Activated T-cell treated with anti-CD3 and anti-CD28 coated beads, Interleukin-2, amount 50 U/mL, for 24 hours (primary cell): ENCODE data around the gene SCML1.
"Not testable (repeated sequence)": the region's sequence is repeated elsewhere in the genome, so short reads cannot be mapped to it uniquely, and the experiment has no call there.

ENCODE experiments used
- DNase-seq: peaks from one replicate; pipeline ENCODE4 v3.0.0-alpha.2; 2020
- H3K27ac Mint-ChIP-seq: 2 replicates; pipeline ENCODE4 v1.8.0; 2020; ENCODE audit warnings: mild to moderate bottlenecking, mixed read lengths
- H3K27me3 Mint-ChIP-seq: 2 replicates; pipeline ENCODE4 v1.8.0; 2020; ENCODE audit warnings: mixed read lengths
- H3K36me3 Mint-ChIP-seq: 2 replicates; pipeline ENCODE4 v1.8.0; 2020; ENCODE audit warnings: low read depth, mixed read lengths
- H3K4me1 Mint-ChIP-seq: 2 replicates; pipeline ENCODE4 v1.8.0; 2020; ENCODE audit warnings: low read depth, mixed read lengths
- H3K4me3 Mint-ChIP-seq: 2 replicates; pipeline ENCODE4 v1.8.0; 2020; ENCODE audit warnings: mild to moderate bottlenecking, moderate library complexity, mixed read lengths
- H3K9me3 Mint-ChIP-seq: 2 replicates; pipeline ENCODE4 v1.8.0; 2020; ENCODE audit warnings: mixed read lengths

The SCML1 gene

GRCh38 chrX:17750436-17750835, 13.1 kb downstream of the SCML1 start:
- H3K4me1 Mint-ChIP-seq, result no peaks in the 10 kb centered on the region
- H3K9me3 Mint-ChIP-seq, result no peaks in the 10 kb centered on the region
- H3K27ac Mint-ChIP-seq, result no peak overlapping the region
- DNase-seq, result no peak
- H3K36me3 Mint-ChIP-seq, result peaks cover 4% of the 10 kb centered on the region
- no peak overlapping the region for H3K4me3 Mint-ChIP-seq
- H3K27me3 Mint-ChIP-seq, result peaks cover 24% of the 10 kb centered on the region

DNA sequence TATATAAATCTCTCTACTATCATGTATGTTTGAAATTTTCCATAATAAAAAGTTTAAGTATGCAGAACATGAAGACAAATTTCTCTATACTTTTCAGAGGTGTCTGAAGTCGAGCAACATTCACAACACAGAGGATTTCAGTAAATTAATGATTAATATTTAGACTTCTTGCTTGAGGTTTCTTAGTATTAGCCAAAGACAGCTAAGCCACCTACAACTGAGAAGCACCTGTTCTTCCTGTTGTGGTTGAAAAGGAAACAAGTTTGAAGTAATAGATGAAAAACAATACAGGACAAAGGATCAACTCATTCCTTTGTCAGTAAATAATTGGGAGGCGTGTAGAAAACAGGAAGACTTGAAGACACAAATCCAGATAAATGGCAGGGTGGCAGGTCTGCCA, 21.1 kb downstream of the SCML1 start:
- Mint-ChIP-seq H3K4me3 (no peak overlapping the region), H3K27me3 (peaks cover 16% of the 10 kb centered on the region), H3K9me3 (no peaks in the 10 kb centered on the region), H3K27ac (no peak overlapping the region), H3K4me1 (peaks cover 5% of the 10 kb centered on the region), H3K36me3 (no peaks in the 10 kb centered on the region)
- no peak for DNase-seq

GRCh38 chrX:17759990-17760389, 22.7 kb downstream of the SCML1 start:
- no peak for DNase-seq
- no peak overlapping the region for H3K27ac Mint-ChIP-seq

DNA sequence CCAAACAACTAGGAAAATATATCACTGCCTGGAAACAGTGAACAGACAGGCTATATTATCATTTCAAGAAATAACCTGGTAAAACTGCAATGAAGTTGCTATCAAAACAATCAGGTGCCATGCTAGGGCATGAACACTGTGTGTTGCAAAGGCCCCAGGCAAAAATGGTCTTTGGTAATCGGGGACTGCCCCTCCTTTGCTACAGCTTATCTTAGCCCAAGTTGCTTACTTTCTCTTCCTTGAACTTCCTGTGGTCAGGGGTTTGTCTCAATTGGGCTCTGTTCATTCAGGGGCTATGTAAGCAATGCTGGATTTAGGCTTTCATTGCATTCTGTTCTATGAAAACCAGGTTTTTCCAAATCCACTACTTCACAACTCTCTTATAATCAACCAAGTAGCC, 30.4 kb downstream of the SCML1 start:
- Mint-ChIP-seq H3K27me3 (no peaks in the 10 kb centered on the region), H3K9me3 (no peaks in the 10 kb centered on the region), H3K36me3 (no peaks in the 10 kb centered on the region), H3K4me3 (no peak overlapping the region), H3K27ac (no peak overlapping the region), H3K4me1 (no peaks in the 10 kb centered on the region)
- DNase-seq, result no peak

More at GRCh38 chrX:17759990-17760389, 22.7 kb downstream of the SCML1 start:
- no peaks in the 10 kb centered on the region for H3K36me3 Mint-ChIP-seq
- peaks cover 16% of the 10 kb centered on the region for H3K27me3 Mint-ChIP-seq
- no peak overlapping the region for H3K4me3 Mint-ChIP-seq
- peaks cover 5% of the 10 kb centered on the region for H3K4me1 Mint-ChIP-seq
- no peaks in the 10 kb centered on the region for H3K9me3 Mint-ChIP-seq

GRCh38 chrX:17768997-17769396, 31.7 kb downstream of the SCML1 start:
- DNase-seq, result no peak
- Mint-ChIP-seq H3K9me3 (no peaks in the 10 kb centered on the region), H3K4me1 (no peaks in the 10 kb centered on the region), H3K4me3 (no peak overlapping the region), H3K27ac (no peak overlapping the region), H3K27me3 (no peaks in the 10 kb centered on the region), H3K36me3 (no peaks in the 10 kb centered on the region)

GRCh38 chrX:17769701-17770269, 32.5 kb downstream of the SCML1 start:
- no peak for DNase-seq
- no peaks in the 10 kb centered on the region for H3K4me1 Mint-ChIP-seq
- no peak overlapping the region for H3K4me3 Mint-ChIP-seq
- no peak overlapping the region for H3K27ac Mint-ChIP-seq
- no peaks in the 10 kb centered on the region for H3K27me3 Mint-ChIP-seq
- no peaks in the 10 kb centered on the region for H3K9me3 Mint-ChIP-seq
- no peaks in the 10 kb centered on the region for H3K36me3 Mint-ChIP-seq

- no peaks in the 10 kb centered on the region for H3K9me3 Mint-ChIP-seq
- H3K36me3 Mint-ChIP-seq, result no peaks in the 10 kb centered on the region
- DNase-seq, result no peak
- no peak overlapping the region for H3K4me3 Mint-ChIP-seq
- H3K27me3 Mint-ChIP-seq, result no peaks in the 10 kb centered on the region
- H3K27ac Mint-ChIP-seq, result no peak overlapping the region
- no peaks in the 10 kb centered on the region for H3K4me1 Mint-ChIP-seq
These were observed 36.1 kb downstream of the SCML1 start for GRCh38 chrX:17773221-17773876.

GRCh38 chrX:17774053-17774452, 36.8 kb downstream of the SCML1 start:
- Mint-ChIP-seq H3K27me3 (no peaks in the 10 kb centered on the region), H3K9me3 (no peaks in the 10 kb centered on the region), H3K27ac (no peak overlapping the region), H3K36me3 (no peaks in the 10 kb centered on the region), H3K4me1 (peaks cover 4% of the 10 kb centered on the region), H3K4me3 (no peak overlapping the region)
- no peak for DNase-seq

DNA sequence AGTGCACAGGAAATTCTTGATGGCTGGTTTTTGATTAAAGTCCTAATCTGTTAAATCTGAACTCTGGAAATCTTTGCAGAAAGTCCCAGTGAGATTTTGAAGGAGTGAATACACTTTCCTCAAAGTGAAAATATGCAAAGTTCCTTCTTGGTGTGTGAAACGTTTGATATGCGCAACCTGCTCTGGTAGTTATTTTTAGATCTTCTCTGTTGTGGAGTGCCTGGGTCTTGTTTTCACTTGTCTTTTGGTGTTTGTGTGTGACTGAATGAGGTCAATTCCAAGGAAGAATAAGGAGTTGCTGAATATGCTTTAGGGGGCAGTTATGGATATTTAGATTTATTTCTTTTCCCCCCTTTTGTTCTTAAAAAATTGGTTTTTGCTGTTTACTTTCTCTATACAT, 41.7 kb downstream of the SCML1 start:
- Mint-ChIP-seq H3K27ac (no peak overlapping the region), H3K4me3 (no peak overlapping the region), H3K27me3 (no peaks in the 10 kb centered on the region), H3K36me3 (no peaks in the 10 kb centered on the region), H3K9me3 (no peaks in the 10 kb centered on the region), H3K4me1 (peaks cover 9% of the 10 kb centered on the region)
- DNase-seq, result no peak

GRCh38 chrX:17779434-17779833, 42.1 kb downstream of the SCML1 start:
- Mint-ChIP-seq H3K4me1 (peaks cover 9% of the 10 kb centered on the region), H3K36me3 (no peaks in the 10 kb centered on the region), H3K27me3 (no peaks in the 10 kb centered on the region), H3K27ac (no peak overlapping the region), H3K4me3 (no peak overlapping the region), H3K9me3 (no peaks in the 10 kb centered on the region)
- no peak for DNase-seq

- not testable (repeated sequence) for H3K27ac Mint-ChIP-seq, H3K9me3 Mint-ChIP-seq, H3K4me3 Mint-ChIP-seq, H3K36me3 Mint-ChIP-seq, DNase-seq
- Mint-ChIP-seq H3K27me3 (peaks cover 29% of the 10 kb centered on the region), H3K4me1 (peaks cover 16% of the 10 kb centered on the region)
These were observed 49.5 kb downstream of the SCML1 start for GRCh38 chrX:17786554-17787347.

GRCh38 chrX:17787557-17787956, 50.3 kb downstream of the SCML1 start:
- peaks cover 30% of the 10 kb centered on the region for H3K27me3 Mint-ChIP-seq
- no peak for DNase-seq
- H3K9me3 Mint-ChIP-seq, result no peaks in the 10 kb centered on the region
- H3K4me1 Mint-ChIP-seq, result peaks cover 16% of the 10 kb centered on the region
- no peaks in the 10 kb centered on the region for H3K36me3 Mint-ChIP-seq
- no peak overlapping the region for H3K4me3 Mint-ChIP-seq
- H3K27ac Mint-ChIP-seq, result no peak overlapping the region

- no peaks in the 10 kb centered on the region for H3K9me3 Mint-ChIP-seq
- no peaks in the 10 kb centered on the region for H3K36me3 Mint-ChIP-seq
- H3K27me3 Mint-ChIP-seq, result peaks cover 32% of the 10 kb centered on the region
- H3K27ac Mint-ChIP-seq, result no peak overlapping the region
- no peak overlapping the region for H3K4me3 Mint-ChIP-seq
- peak; percentile 54 for DNase-seq
- H3K4me1 Mint-ChIP-seq, result peaks cover 16% of the 10 kb centered on the region
These were observed 51.1 kb downstream of the SCML1 start for GRCh38 chrX:17788439-17788838.

GRCh38 chrX:17788956-17789562, 51.8 kb downstream of the SCML1 start:
- Mint-ChIP-seq H3K36me3 (no peaks in the 10 kb centered on the region), H3K4me1 (peaks cover 16% of the 10 kb centered on the region), H3K9me3 (no peaks in the 10 kb centered on the region), H3K27me3 (peaks cover 32% of the 10 kb centered on the region), H3K27ac (no peak overlapping the region), H3K4me3 (no peak overlapping the region)
- no peak for DNase-seq

- Mint-ChIP-seq H3K4me1 (peaks cover 8% of the 10 kb centered on the region), H3K36me3 (no peaks in the 10 kb centered on the region), H3K27me3 (peaks cover 21% of the 10 kb centered on the region), H3K9me3 (no peaks in the 10 kb centered on the region), H3K4me3 (no peak overlapping the region), H3K27ac (no peak overlapping the region)
- no peak for DNase-seq
These were observed 55.5 kb downstream of the SCML1 start for GRCh38 chrX:17792826-17793225.
